HepG2 (cell line): ENCODE data around the gene CSNK2B. TPM values are rescaled to one million over a fixed set of nuclear protein-coding genes. Genes with fewer than 3 reads are reported as not detected.

Experiments
- BRCA1 ChIP-seq: sonication (generic); formaldehyde crosslinking; IDR thresholded peaks from 2 replicates; pipeline ENCODE4 v1.4.0; 2020; ENCODE audit warnings: missing genetic modification reagents
- FOXA3 ChIP-seq: IDR thresholded peaks from 2 replicates; pipeline ENCODE4 v1.6.1; 2016; ENCODE audit warnings: missing genetic modification reagents, missing compliant biosample characterization
- GATAD2A ChIP-seq: IDR thresholded peaks from 2 replicates; pipeline ENCODE4 v1.6.1; 2016
- GFI1 ChIP-seq: sonication (generic); formaldehyde crosslinking; IDR thresholded peaks from 2 replicates; pipeline ENCODE4 v1.5.0; 2020; ENCODE audit warnings: missing genetic modification reagents, mild to moderate bottlenecking, borderline replicate concordance
- IRF2 ChIP-seq: IDR thresholded peaks from 2 replicates; pipeline ENCODE4 v1.6.1; 2018; ENCODE audit warnings: missing genetic modification reagents, missing compliant biosample characterization
- JUNB ChIP-seq: sonication (generic); formaldehyde crosslinking; IDR thresholded peaks from 2 replicates; pipeline ENCODE4 v1.8.0; 2022; ENCODE audit warnings: missing genetic modification reagents, mild to moderate bottlenecking, borderline replicate concordance
- KDM3A ChIP-seq: IDR thresholded peaks from 2 replicates; pipeline ENCODE4 v1.6.1; 2018; ENCODE audit warnings: low read depth, missing compliant biosample characterization
- NBN ChIP-seq: fragments of 450-650 bp; conservative IDR thresholded peaks from 2 replicates; pipeline ENCODE4 v1.6.1; 2017
- PBX2 ChIP-seq: IDR thresholded peaks from 2 replicates; pipeline ENCODE4 v1.6.1; 2016; ENCODE audit warnings: control low read depth
- RBM22 ChIP-seq: fragments of 200-400 bp; formaldehyde crosslinking; optimal IDR thresholded peaks from 2 replicates; pipeline ENCODE3; 2017; ENCODE audit warnings: mild to moderate bottlenecking, low read length, moderate library complexity
- SYNCRIP ChIP-seq: fragments of 200-400 bp; formaldehyde crosslinking; IDR thresholded peaks from 2 replicates; pipeline ENCODE4 v1.6.1; 2018; ENCODE audit warnings: mild to moderate bottlenecking, low read depth, low read length; ENCODE audit not compliant: insufficient read depth
- TEAD2 ChIP-seq: sonication (generic); formaldehyde crosslinking; IDR thresholded peaks from 2 replicates; pipeline ENCODE4 v1.9.0; 2021; ENCODE audit warnings: missing genetic modification reagents
- XBP1 ChIP-seq: sonication (generic); formaldehyde crosslinking; IDR thresholded peaks from 2 replicates; pipeline ENCODE4 v1.5.0; 2020; ENCODE audit warnings: missing genetic modification reagents
- ZMYM3 ChIP-seq: sonication (generic); formaldehyde crosslinking; IDR thresholded peaks from 2 replicates; pipeline ENCODE4 v1.5.1; 2020; ENCODE audit warnings: mild to moderate bottlenecking, missing genetic modification reagents
- ZNF136 ChIP-seq: sonication (generic); formaldehyde crosslinking; IDR thresholded peaks from 2 replicates; pipeline ENCODE4 v1.8.1; 2022; ENCODE audit warnings: low read depth, mild to moderate bottlenecking, moderate library complexity, missing genetic modification reagents
- ZNF24 ChIP-seq: fragments of 450-650 bp; IDR thresholded peaks from 2 replicates; pipeline ENCODE4 v1.6.1; 2017; ENCODE audit warnings: antibody characterized with exemption, mild to moderate bottlenecking
- ZNF292 ChIP-seq: sonication (generic); formaldehyde crosslinking; IDR thresholded peaks from 2 replicates; pipeline ENCODE4 v1.8.1; 2022; ENCODE audit warnings: mild to moderate bottlenecking, low read depth, missing genetic modification reagents, borderline replicate concordance
- ZNF44 ChIP-seq: sonication (generic); formaldehyde crosslinking; IDR thresholded peaks from 2 replicates; pipeline ENCODE4 v1.5.1; 2020; ENCODE audit warnings: mild to moderate bottlenecking, missing genetic modification reagents
- ZNF496 ChIP-seq: sonication (generic); formaldehyde crosslinking; IDR thresholded peaks from 2 replicates; pipeline ENCODE4 v1.8.1; 2023; ENCODE audit warnings: mild to moderate bottlenecking, moderate library complexity, missing genetic modification reagents; ENCODE audit not compliant: insufficient replicate concordance
- ZNF773 ChIP-seq: sonication (generic); formaldehyde crosslinking; IDR thresholded peaks from 2 replicates; pipeline ENCODE4 v1.4.0; 2020; ENCODE audit warnings: missing genetic modification reagents, borderline replicate concordance
- ZNF792 ChIP-seq: IDR thresholded peaks from 2 replicates; pipeline ENCODE4 v1.6.1; 2016
- ZSCAN30 ChIP-seq: sonication (generic); formaldehyde crosslinking; IDR thresholded peaks from 2 replicates; pipeline ENCODE4 v1.5.0; 2020; ENCODE audit warnings: mild to moderate bottlenecking, missing genetic modification reagents
- polyA plus RNA-seq, 8 experiments: library from polyadenylated mRNA; depleted of rRNA in 3 of 8; stranded (reverse) in 7 of 8; unstranded in 1 of 8; fragments of >200 nt; fragmentation: Illumina TruSeq in 4 of 8; extraction: Trizol in 4 of 8; gene quantifications; 2 replicates each; pipeline versions ENCODE4 v1.2.1 to v1.2.3, GENCODE V29; 2011 to 2016; ENCODE audit warnings: low read depth in 4 of 8, missing spikeins in 1 of 8, mixed read lengths in 1 of 8; ENCODE audit not compliant: insufficient read depth in 1 of 8
- total RNA-seq, 5 experiments: library from RNA; depleted of rRNA; stranded (reverse); fragments of >200 nt; fragmentation: Illumina TruSeq; extraction: Trizol; gene quantifications; 2 replicates each; pipeline ENCODE4 v1.2.3, GENCODE V29; 2016; ENCODE audit warnings: low read depth in 1 of 5
- TF ChIP-seq, protein P1 (sequence below): IDR thresholded peaks from 2 replicates; pipeline ENCODE4 v1.6.1; 2016; ENCODE audit warnings: missing compliant biosample characterization, missing genetic modification reagents, borderline replicate concordance
- TF ChIP-seq, protein P2 (sequence below): sonication (generic); formaldehyde crosslinking; IDR thresholded peaks from 2 replicates; pipeline ENCODE4 v1.8.0; 2022; ENCODE audit warnings: missing genetic modification reagents, low read depth, mild to moderate bottlenecking, borderline replicate concordance
- TF ChIP-seq, protein P3 (sequence below): sonication (generic); formaldehyde crosslinking; IDR thresholded peaks from 2 replicates; pipeline ENCODE4 v1.4.0; 2020; ENCODE audit warnings: missing genetic modification reagents
- TF ChIP-seq, protein P4 (sequence below): sonication (generic); formaldehyde crosslinking; IDR thresholded peaks from 2 replicates; pipeline ENCODE4 v1.5.1; 2020; ENCODE audit warnings: missing genetic modification reagents, mild to moderate bottlenecking, borderline replicate concordance

The CSNK2B gene
- total and polyA plus RNA-seq, 2 of the 13 experiments (the other 11 are each of a cell fraction or from before 2014, with no cell fraction given), result 111 to 296 TPM

GRCh38 chr6:31717499-31718222 is 51.8 kb downstream of the CSNK2B start (continued):
- TF ChIP-seq, protein P1, sequence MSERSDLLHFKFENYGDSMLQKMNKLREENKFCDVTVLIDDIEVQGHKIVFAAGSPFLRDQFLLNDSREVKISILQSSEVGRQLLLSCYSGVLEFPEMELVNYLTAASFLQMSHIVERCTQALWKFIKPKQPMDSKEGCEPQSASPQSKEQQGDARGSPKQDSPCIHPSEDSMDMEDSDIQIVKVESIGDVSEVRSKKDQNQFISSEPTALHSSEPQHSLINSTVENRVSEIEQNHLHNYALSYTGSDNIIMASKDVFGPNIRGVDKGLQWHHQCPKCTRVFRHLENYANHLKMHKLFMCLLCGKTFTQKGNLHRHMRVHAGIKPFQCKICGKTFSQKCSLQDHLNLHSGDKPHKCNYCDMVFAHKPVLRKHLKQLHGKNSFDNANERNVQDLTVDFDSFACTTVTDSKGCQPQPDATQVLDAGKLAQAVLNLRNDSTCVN (CRISPR knock-in tag), result no peak
- no peak for TF ChIP-seq SYNCRIP
- no peak for TF ChIP-seq NBN
- no peak for TF ChIP-seq TEAD2 (CRISPR knock-in tag)
- TF ChIP-seq, protein P2, sequence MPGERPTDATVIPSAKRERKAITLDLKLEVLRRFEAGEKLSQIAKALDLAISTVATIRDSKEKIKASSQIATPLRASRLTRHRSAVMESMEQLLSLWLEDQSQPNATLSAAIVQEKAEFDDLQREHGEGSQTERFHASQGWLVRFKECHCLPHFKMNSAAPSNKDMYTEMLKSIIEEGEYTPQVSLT (CRISPR knock-in tag), result no peak
- TF ChIP-seq RBM22, result no peak
- 0 out of 2 replicates have a peak, but pooled peaks have one; percentile 57 for TF ChIP-seq ZNF792 (CRISPR knock-in tag)
- no peak for TF ChIP-seq ZNF496
- peak; percentile 64; the same call in 1 of the 2 replicates for TF ChIP-seq ZNF292 (CRISPR knock-in tag)
- no peak for TF ChIP-seq ZNF44 (CRISPR knock-in tag)
- no peak for TF ChIP-seq PBX2
- no peak for TF ChIP-seq BRCA1 (CRISPR knock-in tag)
- no peak; the same call in 1 of the 2 replicates for TF ChIP-seq IRF2 (CRISPR knock-in tag)
- no peak for TF ChIP-seq KDM3A (CRISPR knock-in tag)
- no peak for TF ChIP-seq XBP1 (CRISPR knock-in tag)
- no peak for TF ChIP-seq ZNF773
- TF ChIP-seq, protein P3, sequence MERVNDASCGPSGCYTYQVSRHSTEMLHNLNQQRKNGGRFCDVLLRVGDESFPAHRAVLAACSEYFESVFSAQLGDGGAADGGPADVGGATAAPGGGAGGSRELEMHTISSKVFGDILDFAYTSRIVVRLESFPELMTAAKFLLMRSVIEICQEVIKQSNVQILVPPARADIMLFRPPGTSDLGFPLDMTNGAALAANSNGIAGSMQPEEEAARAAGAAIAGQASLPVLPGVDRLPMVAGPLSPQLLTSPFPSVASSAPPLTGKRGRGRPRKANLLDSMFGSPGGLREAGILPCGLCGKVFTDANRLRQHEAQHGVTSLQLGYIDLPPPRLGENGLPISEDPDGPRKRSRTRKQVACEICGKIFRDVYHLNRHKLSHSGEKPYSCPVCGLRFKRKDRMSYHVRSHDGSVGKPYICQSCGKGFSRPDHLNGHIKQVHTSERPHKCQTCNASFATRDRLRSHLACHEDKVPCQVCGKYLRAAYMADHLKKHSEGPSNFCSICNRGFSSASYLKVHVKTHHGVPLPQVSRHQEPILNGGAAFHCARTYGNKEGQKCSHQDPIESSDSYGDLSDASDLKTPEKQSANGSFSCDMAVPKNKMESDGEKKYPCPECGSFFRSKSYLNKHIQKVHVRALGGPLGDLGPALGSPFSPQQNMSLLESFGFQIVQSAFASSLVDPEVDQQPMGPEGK, result peak; percentile 71
- no peak for TF ChIP-seq GFI1 (CRISPR knock-in tag)
- TF ChIP-seq, protein P4, sequence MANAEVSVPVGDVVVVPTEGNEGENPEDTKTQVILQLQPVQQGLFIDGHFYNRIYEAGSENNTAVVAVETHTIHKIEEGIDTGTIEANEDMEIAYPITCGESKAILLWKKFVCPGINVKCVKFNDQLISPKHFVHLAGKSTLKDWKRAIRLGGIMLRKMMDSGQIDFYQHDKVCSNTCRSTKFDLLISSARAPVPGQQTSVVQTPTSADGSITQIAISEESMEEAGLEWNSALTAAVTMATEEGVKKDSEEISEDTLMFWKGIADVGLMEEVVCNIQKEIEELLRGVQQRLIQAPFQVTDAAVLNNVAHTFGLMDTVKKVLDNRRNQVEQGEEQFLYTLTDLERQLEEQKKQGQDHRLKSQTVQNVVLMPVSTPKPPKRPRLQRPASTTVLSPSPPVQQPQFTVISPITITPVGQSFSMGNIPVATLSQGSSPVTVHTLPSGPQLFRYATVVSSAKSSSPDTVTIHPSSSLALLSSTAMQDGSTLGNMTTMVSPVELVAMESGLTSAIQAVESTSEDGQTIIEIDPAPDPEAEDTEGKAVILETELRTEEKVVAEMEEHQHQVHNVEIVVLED (CRISPR knock-in tag), result no peak
- no peak for TF ChIP-seq ZNF136 (CRISPR knock-in tag)
- no peak for TF ChIP-seq ZNF24
- TF ChIP-seq FOXA3 (CRISPR knock-in tag), result 0 out of 2 replicates have a peak, but pooled peaks have one; percentile 16
- TF ChIP-seq ZSCAN30 (CRISPR knock-in tag), result no peak
- peak; percentile 68 for TF ChIP-seq GATAD2A
- peak; percentile 29; the same call in 1 of the 2 replicates for TF ChIP-seq ZMYM3
- TF ChIP-seq JUNB (CRISPR knock-in tag), result no peak
